ENCODE measurements around the gene FOXC1. TPM values are rescaled to one million over a fixed set of nuclear protein-coding genes. Genes with fewer than 3 reads are reported as not detected.

The FOXC1 gene
- total RNA-seq, 1 donor from 2014 or later, result 2.9 TPM

DNA sequence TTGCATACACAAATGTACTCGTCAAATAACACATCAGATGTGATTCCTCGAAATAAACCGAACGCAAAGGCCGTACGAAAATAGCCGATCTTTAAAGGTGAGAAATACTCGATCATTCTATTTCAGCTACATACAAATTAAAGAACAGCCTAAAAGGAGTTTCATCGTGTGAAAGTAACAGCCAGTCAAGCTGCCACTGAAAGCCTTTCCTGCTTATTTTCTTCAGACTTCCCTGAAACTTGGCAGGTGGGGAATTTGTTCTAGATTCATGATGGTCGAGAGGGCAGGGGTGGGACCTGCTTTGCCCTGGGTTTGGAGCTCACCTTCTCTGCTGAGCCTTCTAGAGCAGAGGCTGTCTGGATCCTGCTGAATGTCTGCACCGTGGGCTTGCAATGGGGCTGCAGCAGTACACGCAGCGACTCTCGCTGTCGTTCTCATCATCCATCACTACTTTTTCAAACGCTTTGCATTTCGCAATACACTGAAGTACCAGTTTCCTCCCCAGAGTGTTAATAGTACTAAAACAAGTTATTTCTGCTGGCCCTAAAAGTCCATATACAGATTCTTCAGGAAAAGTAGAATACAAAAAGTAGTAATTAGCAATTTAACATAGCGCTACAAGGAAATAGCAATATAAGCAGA lies 16.2 kb downstream of the FOXC1 start:
- H3K9me3 Mint-ChIP-seq (ENCODE audit: unreplicated experiment), result peaks cover 13% of the 10 kb centered on the region
- no peak overlapping the region for H3K27ac ChIP-seq (ENCODE audit: low read depth, low read length)
- DNase-seq (ENCODE audit: low read depth), result no peak
- H3K36me3 Mint-ChIP-seq (ENCODE audit: low read depth, unreplicated experiment), result peaks cover 2% of the 10 kb centered on the region
- no peaks in the 10 kb centered on the region for H3K36me3 ChIP-seq (ENCODE audit: insufficient read depth, low read length)
- H4K20me1 ChIP-seq (ENCODE audit: insufficient read depth, low read length), result peaks cover 24% of the 10 kb centered on the region
- H3K4me1 Mint-ChIP-seq (ENCODE audit: low read depth, unreplicated experiment), result peaks cover 4% of the 10 kb centered on the region
- H3K4me2 ChIP-seq (ENCODE audit: low read length), result peak overlapping the region; percentile 96
- H3K79me2 ChIP-seq (ENCODE audit: insufficient read depth, low read length), result no peaks in the 10 kb centered on the region
- no peaks in the 10 kb centered on the region for H3K9me3 ChIP-seq (ENCODE audit: insufficient read depth, low read depth, low read length)
- no peak overlapping the region for H3K27ac Mint-ChIP-seq (ENCODE audit: unreplicated experiment)
- H3K4me3 ChIP-seq (ENCODE audit: insufficient read depth, low read depth, low read length), result no peak overlapping the region
- no peak for FAIRE-seq
- H2AFZ ChIP-seq (ENCODE audit: low read depth, low read length), result no peak overlapping the region
- no peak overlapping the region for H3K9ac ChIP-seq (ENCODE audit: low read length)
- H3K4me3 Mint-ChIP-seq (ENCODE audit: unreplicated experiment), result no peak overlapping the region
- peaks cover 14% of the 10 kb centered on the region for H3K4me1 ChIP-seq (ENCODE audit: insufficient read depth, low read length)
- peaks cover 84% of the 10 kb centered on the region for H3K27me3 Mint-ChIP-seq (ENCODE audit: low read depth, unreplicated experiment)
- TF ChIP-seq EZH2 (IDR thresholded peaks at IDR 0.05; ENCODE audit: insufficient read depth, low read length), result peak; percentile 62
- no peak for TF ChIP-seq CTCF (IDR thresholded peaks at IDR 0.05; ENCODE audit: insufficient read depth, low read depth, low read length)
- H3K27me3 ChIP-seq (ENCODE audit: insufficient read depth, low read length), result peaks cover 75% of the 10 kb centered on the region

DNA sequence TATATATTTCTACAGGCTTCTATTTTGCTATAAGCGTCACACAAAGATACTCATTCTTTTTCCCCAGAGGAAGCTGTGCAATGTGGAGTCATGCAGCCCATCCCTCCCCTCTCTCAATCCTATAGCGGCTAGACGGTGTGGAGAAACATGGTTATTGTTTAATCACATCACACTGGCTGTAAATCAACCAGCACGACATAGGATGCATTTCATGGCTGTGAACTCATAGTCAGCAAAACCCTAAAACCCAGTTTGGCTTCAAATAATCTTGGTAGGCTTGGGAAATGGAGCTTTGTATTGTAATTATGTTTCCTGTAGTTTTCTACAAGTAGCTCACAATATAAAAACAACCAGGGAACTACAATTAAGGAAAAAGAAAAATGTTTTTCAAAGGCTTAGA lies 16.8 kb downstream of the FOXC1 start:
- no peak overlapping the region for H3K4me3 Mint-ChIP-seq (ENCODE audit: unreplicated experiment)
- no peak overlapping the region for H3K4me3 ChIP-seq (ENCODE audit: insufficient read depth, low read depth, low read length)
- peaks cover 13% of the 10 kb centered on the region for H3K9me3 Mint-ChIP-seq (ENCODE audit: unreplicated experiment)
- no peak overlapping the region for H3K4me2 ChIP-seq (ENCODE audit: low read length)
- peaks cover 4% of the 10 kb centered on the region for H3K4me1 Mint-ChIP-seq (ENCODE audit: low read depth, unreplicated experiment)
- DNase-seq (ENCODE audit: low read depth) (no peak), FAIRE-seq (no peak)
- TF ChIP-seq CTCF (IDR thresholded peaks at IDR 0.05; ENCODE audit: insufficient read depth, low read depth, low read length) (no peak), EZH2 (IDR thresholded peaks at IDR 0.05; ENCODE audit: insufficient read depth, low read length) (peak; percentile 26)
- H3K36me3 ChIP-seq (ENCODE audit: insufficient read depth, low read length), result no peaks in the 10 kb centered on the region
- H3K27me3 Mint-ChIP-seq (ENCODE audit: low read depth, unreplicated experiment), result peaks cover 78% of the 10 kb centered on the region
- peaks cover 69% of the 10 kb centered on the region for H3K27me3 ChIP-seq (ENCODE audit: insufficient read depth, low read length)
- peaks cover 24% of the 10 kb centered on the region for H4K20me1 ChIP-seq (ENCODE audit: insufficient read depth, low read length)
- no peaks in the 10 kb centered on the region for H3K79me2 ChIP-seq (ENCODE audit: insufficient read depth, low read length)
- H3K4me1 ChIP-seq (ENCODE audit: insufficient read depth, low read length), result peaks cover 16% of the 10 kb centered on the region
- H3K9me3 ChIP-seq (ENCODE audit: insufficient read depth, low read depth, low read length), result no peaks in the 10 kb centered on the region
- no peak overlapping the region for H2AFZ ChIP-seq (ENCODE audit: low read depth, low read length)
- H3K27ac ChIP-seq (ENCODE audit: low read depth, low read length), result no peak overlapping the region
- no peak overlapping the region for H3K27ac Mint-ChIP-seq (ENCODE audit: unreplicated experiment)
- H3K36me3 Mint-ChIP-seq (ENCODE audit: low read depth, unreplicated experiment), result peaks cover 2% of the 10 kb centered on the region
- no peak overlapping the region for H3K9ac ChIP-seq (ENCODE audit: low read length)

DNA sequence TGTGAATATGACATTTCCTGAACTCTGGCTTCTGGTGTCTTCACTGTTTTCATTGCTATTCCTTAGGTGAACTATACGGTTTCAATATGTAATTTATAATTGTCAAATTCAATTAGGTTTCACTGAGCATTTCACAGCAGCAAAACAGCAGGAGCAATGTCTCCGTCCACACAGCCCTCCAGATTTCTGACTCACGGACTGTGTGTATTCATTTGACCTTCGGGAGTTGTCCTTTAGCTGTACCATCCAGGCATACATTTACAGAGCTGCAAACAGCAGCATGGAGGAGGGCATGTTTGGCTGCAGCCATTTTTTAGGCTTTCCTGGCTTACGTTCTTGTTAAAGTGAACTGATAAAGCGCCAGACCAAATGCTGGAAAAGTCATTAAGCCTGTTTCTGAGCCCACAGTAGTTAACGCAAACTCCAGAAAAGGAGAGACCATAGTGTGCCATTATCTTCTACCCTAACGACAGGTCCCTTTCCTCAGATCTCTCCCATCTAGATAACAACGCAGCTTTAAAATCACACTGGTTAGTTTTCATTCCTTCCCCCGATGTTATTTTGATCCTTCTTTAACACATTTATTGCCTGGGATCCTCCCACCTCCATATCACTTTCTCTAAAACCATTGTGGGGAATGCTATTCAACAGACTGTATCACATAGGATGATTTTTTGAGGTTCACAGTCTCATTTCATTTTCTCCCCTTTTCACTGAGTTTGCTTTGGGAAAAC lies 18.3 kb downstream of the FOXC1 start:
- Mint-ChIP-seq H3K4me1 (ENCODE audit: low read depth, unreplicated experiment) (peaks cover 4% of the 10 kb centered on the region), H3K27me3 (ENCODE audit: low read depth, unreplicated experiment) (peaks cover 72% of the 10 kb centered on the region), H3K9me3 (ENCODE audit: unreplicated experiment) (peaks cover 6% of the 10 kb centered on the region), H3K36me3 (ENCODE audit: low read depth, unreplicated experiment) (no peaks in the 10 kb centered on the region), H3K4me3 (ENCODE audit: unreplicated experiment) (no peak overlapping the region), H3K27ac (ENCODE audit: unreplicated experiment) (no peak overlapping the region)
- no peak overlapping the region for H2AFZ ChIP-seq (ENCODE audit: low read depth, low read length)
- no peak overlapping the region for H3K4me3 ChIP-seq (ENCODE audit: insufficient read depth, low read depth, low read length)
- TF ChIP-seq CTCF (IDR thresholded peaks at IDR 0.05; ENCODE audit: insufficient read depth, low read depth, low read length), result no peak
- TF ChIP-seq EZH2 (IDR thresholded peaks at IDR 0.05; ENCODE audit: insufficient read depth, low read length), result no peak
- FAIRE-seq (no peak), DNase-seq (ENCODE audit: low read depth) (no peak)
- H3K9ac ChIP-seq (ENCODE audit: low read length), result no peak overlapping the region
- no peaks in the 10 kb centered on the region for H3K9me3 ChIP-seq (ENCODE audit: insufficient read depth, low read depth, low read length)
- H3K4me2 ChIP-seq (ENCODE audit: low read length), result no peak overlapping the region
- no peaks in the 10 kb centered on the region for H3K36me3 ChIP-seq (ENCODE audit: insufficient read depth, low read length)
- peaks cover 56% of the 10 kb centered on the region for H3K27me3 ChIP-seq (ENCODE audit: insufficient read depth, low read length)
- no peaks in the 10 kb centered on the region for H3K79me2 ChIP-seq (ENCODE audit: insufficient read depth, low read length)
- no peak overlapping the region for H3K27ac ChIP-seq (ENCODE audit: low read depth, low read length)
- H3K4me1 ChIP-seq (ENCODE audit: insufficient read depth, low read length), result peaks cover 16% of the 10 kb centered on the region
- peaks cover 19% of the 10 kb centered on the region for H4K20me1 ChIP-seq (ENCODE audit: insufficient read depth, low read length)
